Hypothalamus (tissue), 51 donors: Measurements from ENCODE around the gene IL18R1.

Experiments
- DNase-seq, 51 donors: peaks; one replicate each; lab custom pipeline; 2025; lab: John Stamatoyannopoulos, UW

The IL18R1 gene

GRCh38 chr2:102427249-102427648 lies 71.7 kb downstream of the IL18R1 start:
- no peak for DNase-seq

- no peak for DNase-seq
These were observed 73.0 kb downstream of the IL18R1 start for GRCh38 chr2:102428573-102428972.

GRCh38 chr2:102432386-102432785 lies 76.8 kb downstream of the IL18R1 start:
- DNase-seq, result no peak

- no peak for DNase-seq
These were observed 78.5 kb downstream of the IL18R1 start for GRCh38 chr2:102433973-102434654.

GRCh38 chr2:102434655-102435381 lies 79.2 kb downstream of the IL18R1 start:
- no peak for DNase-seq

GRCh38 chr2:102435741-102436140 lies 80.1 kb downstream of the IL18R1 start:
- no peak for DNase-seq

- no peak for DNase-seq
These were observed 80.7 kb downstream of the IL18R1 start for GRCh38 chr2:102436323-102436722.

GRCh38 chr2:102437122-102437521 lies 81.5 kb downstream of the IL18R1 start:
- no peak for DNase-seq

GRCh38 chr2:102438111-102438510 lies 82.5 kb downstream of the IL18R1 start:
- DNase-seq, result no peak

GRCh38 chr2:102438578-102438977 lies 83.0 kb downstream of the IL18R1 start:
- DNase-seq, result no peak

- no peak for DNase-seq
These were observed 83.6 kb downstream of the IL18R1 start for GRCh38 chr2:102439065-102439695.

GRCh38 chr2:102442967-102443828 lies 87.6 kb downstream of the IL18R1 start:
- peak in 4 of 51 donors; percentile 4 to 16 (median 4) for DNase-seq

GRCh38 chr2:102444233-102444632 lies 88.6 kb downstream of the IL18R1 start:
- DNase-seq, result no peak

GRCh38 chr2:102446936-102447335 lies 91.3 kb downstream of the IL18R1 start:
- no peak for DNase-seq
